Right lobe of liver (tissue), 4 donors: ENCODE results near the gene OGFOD3.

Source experiments
- CTCF ChIP-seq, 4 donors: fragments of 200-600 bp in 3 of 4; fragments of 450-650 bp in 1 of 4; IDR thresholded peaks; one replicate each; pipeline versions ENCODE4 v1.5.1 to v1.8.0; 2016 to 2022; ENCODE audit warnings: antibody characterized with exemption in 4 of 4, mild to moderate bottlenecking in 2 of 4
- POLR2A ChIP-seq: fragments of 450-650 bp; IDR thresholded peaks from one replicate; pipeline ENCODE4 v1.6.1; 2017; ENCODE audit warnings: antibody characterized with exemption, mild to moderate bottlenecking
- donor health status: DM: no; HTN: no; CAD: no.
- donor health status: DM: no; HTN: no; CAD: no.
- donor health status: DM: no; HTN: yes; CAD: no.

GRCh38 chr17:82388223-82388921 lies 30.0 kb downstream of the OGFOD3 start:
- TF ChIP-seq CTCF (IDR thresholded peaks at IDR 0.05) (no peak), POLR2A (no peak)
